ENCODE measurements around the gene XRCC4. TPM values are rescaled to one million over a fixed set of nuclear protein-coding genes. Genes with fewer than 3 reads are reported as not detected.

XRCC4 gene
- total RNA-seq = 5.9 TPM
- long read RNA-seq, partial matches to known transcripts = 2 of 6 reads
- long read RNA-seq, other reads (novel, unspliced or antisense) = 0 of 6 reads

DNA sequence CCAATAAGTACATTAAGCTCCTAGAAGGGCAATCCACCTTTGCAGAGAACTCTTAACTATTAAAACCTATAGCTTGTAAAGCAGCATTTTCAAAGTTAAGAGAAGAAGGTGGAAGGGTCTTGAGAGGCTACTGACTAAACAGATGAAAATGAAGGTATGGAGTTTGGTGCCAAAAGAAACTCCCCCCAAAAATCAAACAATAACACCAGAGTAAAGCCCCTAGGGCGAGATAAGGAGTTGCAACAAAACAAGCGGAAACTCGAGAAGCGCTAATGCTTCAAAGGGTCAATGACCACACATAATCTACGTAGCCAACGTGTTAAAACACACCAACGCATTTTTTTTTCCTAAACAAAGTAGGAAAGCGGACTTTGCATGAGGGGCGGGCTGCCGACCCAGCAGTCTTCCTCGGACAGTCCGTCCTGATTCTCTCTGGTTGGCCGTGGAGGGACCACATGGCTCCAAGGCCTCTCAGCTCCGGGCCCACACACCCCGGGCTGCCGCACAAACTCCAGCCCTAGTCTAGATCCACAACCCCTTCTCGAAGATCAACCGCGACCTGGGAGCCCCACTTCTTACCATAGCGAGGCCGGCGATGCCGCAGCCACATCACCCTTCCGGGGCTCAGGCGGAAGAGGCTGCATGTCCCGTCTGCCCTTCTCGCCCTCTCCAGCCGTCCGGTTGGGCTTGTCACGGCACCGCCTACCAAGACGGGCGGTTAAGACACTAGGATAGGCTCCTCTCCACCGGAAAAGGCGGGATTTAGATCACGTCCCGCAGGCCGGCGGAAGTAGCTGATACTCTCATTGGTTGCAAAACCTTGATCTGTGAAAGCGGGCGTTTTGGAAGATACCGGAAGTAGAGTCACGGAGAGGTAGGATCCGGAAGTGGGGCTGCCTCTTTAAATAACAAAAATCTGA lies at the start of gene XRCC4, which contains the start of gene TMEM167A:
XRCC4 (plus strand) TSS at position 806 of the 920 bp plus-strand sequence. CDS start 27,373 bp downstream, outside the sequence.
TMEM167A (minus strand) TSS at position 653 of the 920 bp plus-strand sequence; CDS start at position 582, 71 bp downstream.
- H3K9me3 ChIP-seq = no peaks in the 10 kb centered on the region
- H3K27me3 ChIP-seq = no peaks in the 10 kb centered on the region
- H3K4me3 ChIP-seq = peak within 1 kb of the TSS; percentile 63
- DNase-seq = peak; percentile 97
- H3K4me1 ChIP-seq = peaks cover 16% of the 10 kb centered on the region
- H3K27ac ChIP-seq = peak within 1 kb of the TSS; percentile 91
- TF ChIP-seq, protein P1, sequence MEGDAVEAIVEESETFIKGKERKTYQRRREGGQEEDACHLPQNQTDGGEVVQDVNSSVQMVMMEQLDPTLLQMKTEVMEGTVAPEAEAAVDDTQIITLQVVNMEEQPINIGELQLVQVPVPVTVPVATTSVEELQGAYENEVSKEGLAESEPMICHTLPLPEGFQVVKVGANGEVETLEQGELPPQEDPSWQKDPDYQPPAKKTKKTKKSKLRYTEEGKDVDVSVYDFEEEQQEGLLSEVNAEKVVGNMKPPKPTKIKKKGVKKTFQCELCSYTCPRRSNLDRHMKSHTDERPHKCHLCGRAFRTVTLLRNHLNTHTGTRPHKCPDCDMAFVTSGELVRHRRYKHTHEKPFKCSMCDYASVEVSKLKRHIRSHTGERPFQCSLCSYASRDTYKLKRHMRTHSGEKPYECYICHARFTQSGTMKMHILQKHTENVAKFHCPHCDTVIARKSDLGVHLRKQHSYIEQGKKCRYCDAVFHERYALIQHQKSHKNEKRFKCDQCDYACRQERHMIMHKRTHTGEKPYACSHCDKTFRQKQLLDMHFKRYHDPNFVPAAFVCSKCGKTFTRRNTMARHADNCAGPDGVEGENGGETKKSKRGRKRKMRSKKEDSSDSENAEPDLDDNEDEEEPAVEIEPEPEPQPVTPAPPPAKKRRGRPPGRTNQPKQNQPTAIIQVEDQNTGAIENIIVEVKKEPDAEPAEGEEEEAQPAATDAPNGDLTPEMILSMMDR (IDR thresholded peaks at IDR 0.05) = no peak
- H3K36me3 ChIP-seq = no peaks in the 10 kb centered on the region
- peak; percentile 100 for ATAC-seq
- intact Hi-C loops (cut with DNase I) = no loop called here

DNA sequence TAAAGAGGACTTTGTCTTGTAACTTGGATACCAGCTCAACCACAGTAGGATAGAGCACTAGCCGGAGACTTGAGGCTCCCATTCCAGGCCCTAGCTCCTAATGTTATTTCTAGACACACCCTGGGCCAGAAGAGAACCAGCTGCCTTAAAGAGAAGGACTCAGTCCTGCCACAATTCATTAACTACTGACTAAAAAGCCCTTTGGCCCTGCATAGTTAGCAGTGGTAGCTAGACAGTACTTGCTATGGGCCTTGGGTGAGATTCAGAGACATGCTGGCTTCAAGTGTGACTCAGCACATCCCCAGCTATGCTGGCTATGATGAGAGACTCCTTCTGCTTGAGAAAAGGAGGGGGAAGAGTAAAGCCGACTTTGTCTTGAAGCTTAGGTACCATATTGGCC lies 47.4 kb upstream of the XRCC4 start:
- Histone ChIP-seq H3K27ac (no peak overlapping the region), H3K27me3 (no peaks in the 10 kb centered on the region), H3K4me3 (no peak overlapping the region), H3K36me3 (no peaks in the 10 kb centered on the region), H3K4me1 (peaks cover 1% of the 10 kb centered on the region), H3K9me3 (no peaks in the 10 kb centered on the region)
- intact Hi-C loops (cut with DNase I) = no loop called here
- TF ChIP-seq, protein P1 (IDR thresholded peaks at IDR 0.05) = no peak
- DNase-seq = no peak
- no peak for ATAC-seq

DNA sequence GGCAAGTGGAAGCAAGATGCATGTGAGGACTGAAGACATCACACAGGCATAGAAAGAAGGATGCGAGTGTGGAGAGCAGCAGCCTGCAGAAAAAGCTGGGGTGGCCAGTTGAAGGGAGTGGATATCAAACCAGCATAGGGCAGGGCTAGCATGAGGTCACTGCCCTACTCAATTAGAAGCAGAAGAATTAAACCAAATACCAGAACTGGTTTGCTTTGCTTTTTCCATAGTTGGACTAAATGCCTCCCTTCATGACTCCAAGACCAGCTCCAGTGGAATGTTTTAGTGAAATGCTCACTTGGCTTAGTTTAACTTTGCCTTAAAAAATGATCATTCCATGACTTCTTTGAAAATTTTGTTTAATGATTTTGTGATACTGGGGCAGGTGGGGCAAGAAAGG lies 46.0 kb upstream of the XRCC4 start:
- H3K36me3 ChIP-seq = no peaks in the 10 kb centered on the region
- intact Hi-C loops (cut with DNase I) = no loop called here
- H3K27ac ChIP-seq = no peak overlapping the region
- TF ChIP-seq, protein P1 (IDR thresholded peaks at IDR 0.05) = no peak
- H3K27me3 ChIP-seq = no peaks in the 10 kb centered on the region
- no peak overlapping the region for H3K4me3 ChIP-seq
- peaks cover 12% of the 10 kb centered on the region for H3K4me1 ChIP-seq
- ATAC-seq (no peak), DNase-seq (no peak)
- no peaks in the 10 kb centered on the region for H3K9me3 ChIP-seq

- intact Hi-C loops (cut with DNase I) = no loop called here
- TF ChIP-seq, protein P1 (IDR thresholded peaks at IDR 0.05) = no peak
- Histone ChIP-seq H3K4me1 (peaks cover 12% of the 10 kb centered on the region), H3K27ac (no peak overlapping the region), H3K9me3 (no peaks in the 10 kb centered on the region), H3K27me3 (no peaks in the 10 kb centered on the region), H3K36me3 (no peaks in the 10 kb centered on the region), H3K4me3 (no peak overlapping the region)
- DNase-seq (no peak), ATAC-seq (no peak)
These were observed 43.3 kb upstream of the XRCC4 start for GRCh38 chr5:83034036-83034435.

- H3K4me3 ChIP-seq = no peak overlapping the region
- H3K36me3 ChIP-seq = no peaks in the 10 kb centered on the region
- ATAC-seq (no peak), DNase-seq (no peak)
- H3K9me3 ChIP-seq = no peaks in the 10 kb centered on the region
- intact Hi-C loops (cut with DNase I) = no loop called here
- H3K27ac ChIP-seq = no peak overlapping the region
- TF ChIP-seq, protein P1 (IDR thresholded peaks at IDR 0.05) = no peak
- H3K4me1 ChIP-seq = peaks cover 12% of the 10 kb centered on the region
- no peaks in the 10 kb centered on the region for H3K27me3 ChIP-seq
These were observed 42.7 kb upstream of the XRCC4 start for GRCh38 chr5:83034528-83035207.
